K562 (cell line): Measurements from ENCODE around the gene C10orf53. TPM values are rescaled to one million over a fixed set of nuclear protein-coding genes. Genes with fewer than 3 reads are reported as not detected.

ENCODE experiments used
- ATAC-seq: fragments of 200-7000 bp; cut with Tn5 transposase; 3 replicates; pipeline ENCODE4 v1.9.1; 2020; ENCODE audit warnings: moderate library complexity
- BruUV-seq: library from RNA; stranded (reverse); fragments of 400-500 nt; replicated peaks from 2 replicates; lab custom pipeline; 2021; lab: Mats Ljungman, UMichigan
- CTCF ChIA-PET: fragments of 300-600 bp; formaldehyde crosslinking; extraction: SDS; loops from one replicate; lab custom pipeline; 2021; ENCODE audit warnings: low intra/inter-chr PET ratio; lab: Yijun Ruan, JAX
- POLR2A ChIA-PET: fragments of 300-600, 350-650 bp; sonication (Branson Sonifier 250); formaldehyde crosslinking; extraction: SDS; loops from one replicate; lab custom pipeline; 2021; ENCODE audit warnings: antibody characterized with exemption, inconsistent platforms; lab: Yijun Ruan, JAX
- DNase-seq, 4 experiments: peaks; one replicate each; pipeline versions ENCODE4 v3.0.0 to v3.0.0-alpha.2; 2011 to 2018; ENCODE audit warnings: low spot score in 3 of 4, mixed read lengths in 3 of 4; ENCODE audit errors: extremely low read depth in 1 of 4
- FAIRE-seq: peaks from 2 replicates; lab custom pipeline; 2011; peaks lifted over from hg19 to GRCh38; lab: Jason Lieb, UNC
- H2AFZ ChIP-seq: 2 replicates; pipeline ENCODE4 v1.6.0; 2011; ENCODE audit warnings: low read depth, low read length, control low read depth, inconsistent platforms
- H3K27ac ChIP-seq: fragments of 200-600 bp; 3 replicates; pipeline ENCODE4 v1.8.0; 2011; ENCODE audit warnings: low read depth, mild to moderate bottlenecking, control low read depth, inconsistent platforms, low read length, moderate library complexity, mixed read lengths; ENCODE audit errors: extremely low read depth
- H3K27me3 ChIP-seq, 2 experiments: fragments of 300-600 bp in 1 of 2; 2 replicates in 1 of 2; 3 replicates in 1 of 2; pipeline versions ENCODE4 v1.6.0 to v1.8.0; 2011; ENCODE audit warnings: inconsistent platforms in 2 of 2, low read length in 2 of 2, mild to moderate bottlenecking in 1 of 2, mixed read lengths in 1 of 2, moderate library complexity in 1 of 2; ENCODE audit not compliant: control insufficient read depth in 2 of 2, insufficient read depth in 2 of 2
- H3K36me3 ChIP-seq: fragments of 300-600 bp; 3 replicates; pipeline ENCODE4 v1.8.0; 2011; ENCODE audit warnings: mild to moderate bottlenecking, low read length, inconsistent platforms; ENCODE audit not compliant: control insufficient read depth, insufficient read depth
- H3K4me1 ChIP-seq, 2 experiments: fragments of 200-600 bp in 1 of 2; replicated peaks in 1 of 2; 2 replicates in 1 of 2; 3 replicates in 1 of 2; pipeline versions ENCODE4 v1.5.1 to v1.8.0; 2011; ENCODE audit warnings: inconsistent platforms in 2 of 2, low read length in 2 of 2, mild to moderate bottlenecking in 1 of 2, mixed read lengths in 1 of 2, moderate library complexity in 1 of 2; ENCODE audit not compliant: control insufficient read depth in 2 of 2, insufficient read depth in 2 of 2
- H3K4me2 ChIP-seq: 2 replicates; pipeline ENCODE4 v1.6.1; 2011; ENCODE audit warnings: low read length, control low read depth, inconsistent platforms, mixed read lengths; ENCODE audit not compliant: insufficient read depth
- H3K4me3 ChIP-seq: fragments of 200-600 bp; sonication (generic), shearing (Covaris generic); 2 replicates; pipeline ENCODE4 v1.5.1; 2016; ENCODE audit warnings: control low read depth, inconsistent platforms
- H3K79me2 ChIP-seq: fragments of 200-600 bp; 3 replicates; pipeline ENCODE4 v1.8.0; 2011; ENCODE audit warnings: low read length, inconsistent platforms; ENCODE audit not compliant: control insufficient read depth, insufficient read depth
- H3K9ac ChIP-seq, 2 experiments: 2 replicates each; pipeline versions ENCODE4 v1.6.0 to v1.6.1; 2011; ENCODE audit warnings: low read depth in 2 of 2, low read length in 2 of 2, control low read depth in 1 of 2, inconsistent platforms in 1 of 2, mild to moderate bottlenecking in 1 of 2, mixed read lengths in 1 of 2; ENCODE audit not compliant: insufficient read depth in 1 of 2
- H3K9me1 ChIP-seq: one replicate; pipeline ENCODE4 v1.6.0; 2011; ENCODE audit warnings: inconsistent platforms, mild to moderate bottlenecking, low read length, moderate library complexity; ENCODE audit not compliant: control insufficient read depth, insufficient read depth
- H3K9me3 ChIP-seq: replicated peaks from 2 replicates; pipeline ENCODE4 v1.5.1; 2011; ENCODE audit warnings: low read depth, low read length, inconsistent platforms; ENCODE audit not compliant: control insufficient read depth, insufficient read depth
- H4K20me1 ChIP-seq: replicated peaks from 2 replicates; pipeline ENCODE4 v1.6.1; 2011; ENCODE audit warnings: low read length, inconsistent platforms, mixed read lengths; ENCODE audit not compliant: control insufficient read depth, insufficient read depth
- CHAMP1 ChIP-seq: fragments of 450-650 bp; IDR thresholded peaks from 2 replicates; pipeline ENCODE4 v1.6.1; 2016; ENCODE audit warnings: mild to moderate bottlenecking
- ZNF696 ChIP-seq: fragments of 250-450 bp; sonication (Bioruptor Pico); conservative IDR thresholded peaks from 2 replicates; pipeline ENCODE4 v1.4.0; 2020; ENCODE audit warnings: mild to moderate bottlenecking, moderate library complexity
- WGBS: fragments of 100-300 bp; shearing (Covaris generic); methylation state at CpG from one replicate; pipeline ENCODE4 v1.1.6; 2016; ENCODE audit warnings: low coverage, mixed read lengths; ENCODE audit not compliant: insufficient coverage; ENCODE audit errors: missing lambda C conversion rate; 5-methylcytosine and 5-hydroxymethylcytosine counted together
- in situ Hi-C: fragments of 300-500 bp; cut with MboI; formaldehyde crosslinking; loops from 4 replicates; pipeline ENCODE4 v1.15.0; 2018; ENCODE audit warnings: inconsistent platforms, mixed read lengths
- intact Hi-C: fragments of 100-400 bp; cut with micrococcal nuclease; formaldehyde crosslinking; loops from 2 replicates; pipeline ENCODE4 v1.14.2; 2022
- polyA plus RNA-seq, 8 experiments: library from polyadenylated mRNA; depleted of rRNA in 4 of 8; stranded (reverse) in 5 of 8; unstranded in 3 of 8; fragments of >200 nt; fragmentation: Nextera tagmentation in 2 of 8; fragmentation: Illumina TruSeq in 1 of 8; extraction: Ambion mirVana in 2 of 8; extraction: Trizol in 1 of 8; gene quantifications; 2 replicates each; pipeline versions ENCODE4 v1.2.1 to v1.2.3, GENCODE V29; 2011 to 2014; ENCODE audit warnings: inconsistent platforms in 1 of 8, missing spikeins in 1 of 8
- total RNA-seq, 7 experiments: library from RNA; depleted of rRNA in 6 of 7; stranded (reverse); fragments of >200 nt in 6 of 7; fragmentation: Illumina TruSeq in 2 of 7; extraction: Trizol in 2 of 7; gene quantifications; 2 replicates each; pipeline versions ENCODE4 v1.2.1 to v1.2.3, GENCODE V29; 2011 to 2021; ENCODE audit warnings: low replicate concordance in 1 of 7

The C10orf53 gene
- total and polyA plus RNA-seq, 9 of the 15 experiments (the other 6 are each of a cell fraction or from before 2014, with no cell fraction given), result not detected

DNA sequence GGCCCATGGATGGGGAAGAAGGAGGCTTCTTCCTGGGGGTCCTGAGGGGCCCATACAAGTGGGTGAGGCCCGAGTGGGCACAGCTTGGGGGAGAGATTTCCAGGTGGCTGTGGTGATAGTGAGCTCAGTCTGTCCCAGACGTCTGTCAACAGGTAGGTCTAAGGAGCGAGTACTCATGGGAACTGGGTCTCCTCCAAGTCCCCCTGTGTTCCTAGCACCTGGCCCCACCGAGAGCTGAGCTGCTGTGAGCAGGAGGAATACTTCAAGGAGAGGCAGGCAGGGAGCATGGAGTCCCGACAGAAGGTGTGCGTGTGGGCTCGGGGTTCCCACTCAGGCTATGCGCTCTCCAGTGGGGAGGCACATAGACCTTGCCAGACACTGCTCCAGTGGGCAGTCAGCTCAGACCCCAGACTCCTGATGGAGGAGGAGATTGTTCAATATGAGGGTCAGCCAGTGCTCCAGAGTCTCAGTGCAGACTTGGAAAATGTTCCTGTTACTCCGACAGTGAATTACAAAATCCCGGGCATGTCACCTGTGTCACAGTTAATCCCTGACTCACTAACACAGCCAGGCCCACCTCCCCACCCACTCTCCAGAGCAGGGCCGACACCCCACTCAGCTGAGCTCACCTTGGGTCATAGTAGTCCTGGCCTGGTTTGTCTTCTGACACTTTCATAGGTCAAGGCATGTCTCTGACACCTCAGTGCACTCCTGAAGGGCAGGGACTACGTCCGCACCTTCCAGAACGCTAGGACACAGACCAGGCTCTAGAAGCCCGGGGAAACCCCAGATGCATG is 28.2 kb upstream of the C10orf53 start:
- Histone ChIP-seq H3K9me1 (no peaks in the 10 kb centered on the region), H3K27me3 (peaks cover 34 to 74% of the 10 kb centered on the region in 2 experiments; a peak in 4 of 5 replicates), H4K20me1 (peaks cover 14% of the 10 kb centered on the region), H3K4me3 (no peak overlapping the region), H3K36me3 (no peaks in the 10 kb centered on the region), H3K27ac (no peak overlapping the region), H3K79me2 (no peaks in the 10 kb centered on the region), H3K9ac (no peak overlapping the region), H3K4me1 (peaks cover 0 to 6% of the 10 kb centered on the region in 2 experiments; a peak in 1 of 5 replicates), H2AFZ (no peak overlapping the region), H3K4me2 (no peak overlapping the region), H3K9me3 (no peaks in the 10 kb centered on the region)
- in situ Hi-C loops (no loop called here), intact Hi-C loops (no loop called here)
- ATAC-seq, result no peak
- BruUV-seq, result no TSS peak
- TF ChIP-seq ZNF696 (no peak), CHAMP1 (no peak)
- WGBS, result 2% methylated on average over 15 of the region's 15 CpGs
- ChIA-PET CTCF (no interaction called here), POLR2A (interaction anchor here (0.6 kb wide), 2 partner anchors 183 to 979 kb away, joined by 3 read pairs; no protein-coding TSS in a partner anchor)
- FAIRE-seq, result no peak
- no peak for DNase-seq
